Panc1 (cell line): Measurements from ENCODE around the gene CADM4. TPM values are rescaled to one million over a fixed set of nuclear protein-coding genes. Genes with fewer than 3 reads are reported as not detected.

Source experiments
- ATAC-seq: fragments of 200-7000 bp; cut with Tn5 transposase; 2 replicates; pipeline ENCODE4 v1.9.1; 2020; ENCODE audit warnings: mild to moderate bottlenecking, moderate library complexity
- BruUV-seq: library from RNA; stranded (reverse); fragments of 400-500 nt; replicated peaks from 2 replicates; lab custom pipeline; 2021; lab: Mats Ljungman, UMichigan
- CTCF ChIA-PET: fragments of 300-600 bp; sonication (Branson Sonifier 250); formaldehyde crosslinking; loops from one replicate; lab custom pipeline; 2022; ENCODE audit warnings: antibody characterized with exemption; lab: Charles Lee
- POLR2A ChIA-PET: fragments of 300-600 bp; sonication (Branson Sonifier 250); formaldehyde crosslinking; loops from one replicate; lab custom pipeline; 2022; ENCODE audit warnings: antibody characterized with exemption; lab: Charles Lee
- DNase-seq: peaks from one replicate; pipeline ENCODE4 v3.0.0-alpha.2; 2010; ENCODE audit warnings: low read depth, low spot score
- H3K27ac ChIP-seq: 2 replicates; pipeline ENCODE4 v1.5.1; 2011; ENCODE audit warnings: mild to moderate bottlenecking, low read length, inconsistent platforms
- H3K27me3 ChIP-seq: fragments of 200-500 bp; sonication (Bioruptor generic); 2 replicates; pipeline ENCODE4 v1.6.0; 2014; ENCODE audit warnings: low read length, inconsistent platforms; ENCODE audit not compliant: control insufficient read depth, insufficient read depth
- H3K36me3 ChIP-seq: fragments of 200-500 bp; sonication (Bioruptor generic); 2 replicates; pipeline ENCODE4 v1.5.1; 2014; ENCODE audit warnings: inconsistent platforms, mild to moderate bottlenecking, low read length, moderate library complexity; ENCODE audit not compliant: control insufficient read depth, insufficient read depth
- H3K4me1 ChIP-seq: 2 replicates; pipeline ENCODE4 v1.5.1; 2011; ENCODE audit warnings: inconsistent platforms, mild to moderate bottlenecking, low read length, moderate library complexity; ENCODE audit not compliant: control insufficient read depth, insufficient read depth
- H3K4me3 ChIP-seq, 2 experiments: 2 replicates each; pipeline ENCODE4 v1.5.1; 2011 to 2012; ENCODE audit warnings: low read depth in 2 of 2, low read length in 2 of 2, mild to moderate bottlenecking in 2 of 2, inconsistent platforms in 1 of 2, moderate library complexity in 1 of 2
- H3K9me3 ChIP-seq: fragments of 200-500 bp; sonication (Bioruptor generic); 2 replicates; pipeline ENCODE4 v1.5.1; 2014; ENCODE audit warnings: low read depth, mild to moderate bottlenecking, inconsistent platforms, low read length, moderate library complexity; ENCODE audit not compliant: control insufficient read depth, insufficient read depth
- CTCF ChIP-seq: fragments of 450-650 bp; IDR thresholded peaks from 2 replicates; pipeline ENCODE4 v1.5.1; 2017; ENCODE audit warnings: mild to moderate bottlenecking
- POLR2AphosphoS5 ChIP-seq: IDR thresholded peaks from 2 replicates; pipeline ENCODE4 v1.6.1; 2012; ENCODE audit warnings: mild to moderate bottlenecking, low read depth, low read length, moderate library complexity
- REST ChIP-seq, 2 experiments: IDR thresholded peaks; 2 replicates each; pipeline ENCODE4 v1.6.1; 2011 to 2012; ENCODE audit warnings: low read depth in 2 of 2, control low read depth in 1 of 2, low read length in 1 of 2, mild to moderate bottlenecking in 1 of 2, moderate library complexity in 1 of 2; ENCODE audit not compliant: insufficient read depth in 1 of 2
- SIN3A ChIP-seq: IDR thresholded peaks from 2 replicates; pipeline ENCODE4 v1.6.1; 2012; ENCODE audit warnings: low read depth, mild to moderate bottlenecking, low read length, moderate library complexity, borderline replicate concordance; ENCODE audit not compliant: insufficient read depth
- TCF7L2 ChIP-seq: IDR thresholded peaks from 2 replicates; pipeline ENCODE4 v1.6.1; 2011; ENCODE audit warnings: mild to moderate bottlenecking, low read depth, low read length, inconsistent platforms
- in situ Hi-C: cut with HindIII; loops from 2 replicates; pipeline ENCODE4 v1.10.0; 2016; ENCODE audit warnings: low sequenced_read_pairs, low pct_unique_long_range_greater_than_20kb
- intact Hi-C: fragments of 100-400 bp; cut with micrococcal nuclease; formaldehyde crosslinking; loops from one replicate; pipeline ENCODE4 v1.10.0; 2022; ENCODE audit not compliant: unreplicated experiment
- total RNA-seq: library from RNA; stranded (reverse); gene quantifications from one replicate; pipeline ENCODE4 v1.2.1, GENCODE V29; 2021; ENCODE audit not compliant: unreplicated experiment

The CADM4 gene
- total RNA-seq, 1 experiment from 2014 or later, result 2.7 TPM

- POLR2A ChIA-PET, result no interaction called here
- Histone ChIP-seq H3K27me3 (peaks cover 4% of the 10 kb centered on the region; the same call in 1 of the 2 replicates), H3K36me3 (no peaks in the 10 kb centered on the region; the same call in 1 of the 2 replicates), H3K9me3 (no peaks in the 10 kb centered on the region), H3K4me3 (peak overlapping the region; percentile 18 to 31; a peak in 1 of 4 replicates), H3K27ac (no peak overlapping the region), H3K4me1 (peaks cover 3% of the 10 kb centered on the region)
- DNase-seq (no peak), ATAC-seq (no peak)
- no peak for TF ChIP-seq TCF7L2
- TF ChIP-seq CTCF, result no peak
- no peak for TF ChIP-seq REST (IDR thresholded peaks at IDR 0.05; ENCODE audit: insufficient read depth in 1 of 2, low read depth in 2 of 2, low read length in 1 of 2)
- no peak for TF ChIP-seq POLR2AphosphoS5
- no peak for TF ChIP-seq SIN3A
- CTCF ChIA-PET, result no interaction called here
- in situ Hi-C loops (no loop called here), intact Hi-C loops (no loop called here)
- no TSS peak for BruUV-seq
Observed at GRCh38 chr19:43638995-43639518, 593 bp downstream of the CADM4 start.

GRCh38 chr19:43638214-43638994 is 1.2 kb downstream of the CADM4 start:
- H3K9me3 ChIP-seq, result no peaks in the 10 kb centered on the region
- TF ChIP-seq REST (IDR thresholded peaks at IDR 0.05; ENCODE audit: insufficient read depth in 1 of 2, low read depth in 2 of 2, low read length in 1 of 2), result no peak
- no peak for TF ChIP-seq CTCF
- no peak for TF ChIP-seq POLR2AphosphoS5
- no peak for TF ChIP-seq SIN3A
- TF ChIP-seq TCF7L2, result no peak
- no peak overlapping the region for H3K4me3 ChIP-seq
- DNase-seq (no peak), ATAC-seq (no peak)
- POLR2A ChIA-PET, result no interaction called here
- intact Hi-C loops (no loop called here), in situ Hi-C loops (no loop called here)
- CTCF ChIA-PET, result no interaction called here
- H3K27me3 ChIP-seq, result peaks cover 4% of the 10 kb centered on the region; the same call in 1 of the 2 replicates
- H3K4me1 ChIP-seq, result peaks cover 3% of the 10 kb centered on the region
- H3K36me3 ChIP-seq, result no peaks in the 10 kb centered on the region; the same call in 1 of the 2 replicates
- no TSS peak for BruUV-seq
- no peak overlapping the region for H3K27ac ChIP-seq
